Adrenal gland (tissue), 12 donors: ENCODE measurements around the gene SNRNP70. TPM values are rescaled to one million over a fixed set of nuclear protein-coding genes. Genes with fewer than 3 reads are reported as not detected.
A peak's percentile ranks its signal among the peaks of the same experiment; 100 is the strongest.

ENCODE experiments used
- DNase-seq, 7 donors: peaks; one replicate each; pipeline ENCODE4 v3.0.0-alpha.2; 2019 to 2020
- H3K27ac ChIP-seq, 5 donors: fragments of 200-600 bp; sonication (generic) in 4 of 5; 1 replicate in 3 of 5; 2 replicates in 2 of 5; pipeline versions ENCODE4 v1.5.1 to v1.8.0; 2016 to 2020; ENCODE audit warnings: mild to moderate bottlenecking in 1 of 5
- H3K27me3 ChIP-seq: fragments of 200-600 bp; 2 replicates; pipeline ENCODE4 v1.8.0; 2021
- H3K36me3 ChIP-seq, 2 donors: fragments of 200-600 bp; replicated peaks in 1 of 2; 1 replicate in 1 of 2; 2 replicates in 1 of 2; pipeline versions ENCODE4 v1.5.1 to v1.8.0; 2018 to 2022
- H3K4me1 ChIP-seq, 2 donors: fragments of 200-600 bp; replicated peaks in 1 of 2; 1 replicate in 1 of 2; 2 replicates in 1 of 2; pipeline versions ENCODE4 v1.5.1 to v1.8.0; 2018 to 2021
- H3K4me3 ChIP-seq, 4 donors: fragments of 200-600 bp; sonication (generic) in 3 of 4; one replicate each; pipeline ENCODE4 v1.5.1; 2016 to 2018
- H3K9me3 ChIP-seq, 3 donors: fragments of 200-600 bp; sonication (generic) in 1 of 3; replicated peaks in 1 of 3; 1 replicate in 2 of 3; 2 replicates in 1 of 3; pipeline versions ENCODE4 v1.5.1 to v1.8.0; 2016 to 2021
- POLR2A ChIP-seq, 2 donors: fragments of 450-650 bp; IDR thresholded peaks; one replicate each; pipeline ENCODE4 v1.6.1; 2017; ENCODE audit warnings: antibody characterized with exemption in 2 of 2, mild to moderate bottlenecking in 2 of 2, moderate library complexity in 1 of 2
- WGBS, 4 donors: extraction: QIAGEN DNeasy Blood & Tissue Kit in 2 of 4; methylation state at CpG; one replicate each; pipeline versions ENCODE4 v1.1.5 to v1.1.7; 2013 to 2017; 5-methylcytosine and 5-hydroxymethylcytosine counted together
- intact Hi-C, 2 donors: fragments of 100-400 bp; cut with DNase I; formaldehyde crosslinking; loops; one replicate each; pipeline versions ENCODE4 v1.14.1 to v1.15.0; 2022 to 2023
- polyA plus RNA-seq, 3 donors: library from polyadenylated mRNA; stranded (reverse); fragments of 200-250 nt in 2 of 3; fragments of 350-450 nt in 1 of 3; fragmentation: Illumina TruSeq in 1 of 3; extraction: RNeasy Lipid Tissue Mini Kit (QIAGEN cat#74804) in 1 of 3; gene quantifications; one replicate each; pipeline ENCODE4 v1.2.3, GENCODE V29; 2013 to 2014
- total RNA-seq, 9 donors: library from RNA; depleted of rRNA in 4 of 9; stranded (reverse); fragments of >200 nt in 4 of 9; fragments of 120-200 nt in 1 of 9; fragmentation: NEBNext Ultra II Directional in 1 of 9; extraction: Animal tissue kit (Norgen Biotek cat#: 25700) in 1 of 9; gene quantifications; one replicate each; pipeline versions ENCODE4 v1.1.0 to v1.2.4, GENCODE V29; 2013 to 2023
- TF ChIP-seq, protein P1 (sequence below), 6 experiments: fragments of 450-650 bp in 4 of 6; fragments of 200-600 bp in 2 of 6; sonication (generic) in 1 of 6; IDR thresholded peaks; 1 replicate in 5 of 6; 2 replicates in 1 of 6; pipeline versions ENCODE4 v1.5.1 to v1.8.0; 2016 to 2021; ENCODE audit warnings: antibody characterized with exemption in 6 of 6, mild to moderate bottlenecking in 2 of 6, moderate library complexity in 1 of 6
- donor health status: healthy with polysubstance abuse.
- donor health status: Bipolar disorder and iron deficiency.
- donor health status: DM: yes; HTN: yes; CAD: no.
- donor health status: DM: no; HTN: no; CAD: no.
- donor health status: DM: no; HTN: no; CAD: no.
- donor health status: DM: yes; HTN: yes; CAD: no.

SNRNP70 gene
- total and polyA plus RNA-seq, 12 donors = 109 to 1,255 (median 233) TPM

- peaks cover 0 to 5% of the 10 kb centered on the region in 2 donors for H3K4me1 ChIP-seq
- intact Hi-C loops = no loop called here
- no peak overlapping the region for H3K4me3 ChIP-seq
- no peaks in the 10 kb centered on the region for H3K27me3 ChIP-seq
- peak in 1 of 7 donors; percentile 33 for DNase-seq
- no peaks in the 10 kb centered on the region for H3K36me3 ChIP-seq
- 63 to 87% (median 80%) methylated on average over 4 of the region's 4 CpGs for WGBS, 4 donors
- no peak overlapping the region for H3K27ac ChIP-seq
- no peak for TF ChIP-seq POLR2A (IDR thresholded peaks at IDR 0.05)
- TF ChIP-seq, protein P1, sequence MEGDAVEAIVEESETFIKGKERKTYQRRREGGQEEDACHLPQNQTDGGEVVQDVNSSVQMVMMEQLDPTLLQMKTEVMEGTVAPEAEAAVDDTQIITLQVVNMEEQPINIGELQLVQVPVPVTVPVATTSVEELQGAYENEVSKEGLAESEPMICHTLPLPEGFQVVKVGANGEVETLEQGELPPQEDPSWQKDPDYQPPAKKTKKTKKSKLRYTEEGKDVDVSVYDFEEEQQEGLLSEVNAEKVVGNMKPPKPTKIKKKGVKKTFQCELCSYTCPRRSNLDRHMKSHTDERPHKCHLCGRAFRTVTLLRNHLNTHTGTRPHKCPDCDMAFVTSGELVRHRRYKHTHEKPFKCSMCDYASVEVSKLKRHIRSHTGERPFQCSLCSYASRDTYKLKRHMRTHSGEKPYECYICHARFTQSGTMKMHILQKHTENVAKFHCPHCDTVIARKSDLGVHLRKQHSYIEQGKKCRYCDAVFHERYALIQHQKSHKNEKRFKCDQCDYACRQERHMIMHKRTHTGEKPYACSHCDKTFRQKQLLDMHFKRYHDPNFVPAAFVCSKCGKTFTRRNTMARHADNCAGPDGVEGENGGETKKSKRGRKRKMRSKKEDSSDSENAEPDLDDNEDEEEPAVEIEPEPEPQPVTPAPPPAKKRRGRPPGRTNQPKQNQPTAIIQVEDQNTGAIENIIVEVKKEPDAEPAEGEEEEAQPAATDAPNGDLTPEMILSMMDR (IDR thresholded peaks at IDR 0.05) = no peak
- no peaks in the 10 kb centered on the region for H3K9me3 ChIP-seq
Measured at GRCh38 chr19:49080392-49080791, 4.9 kb upstream of the SNRNP70 start.

GRCh38 chr19:49081273-49081672 lies 4.0 kb upstream of the SNRNP70 start:
- whole genome bisulfite sequencing, 4 donors = 86 to 94% (median 89%) methylated on average over 1 of the region's 1 CpG
- Histone ChIP-seq H3K4me1 (peaks cover 4 to 9% of the 10 kb centered on the region in 2 donors), H3K4me3 (no peak overlapping the region), H3K27ac (no peak overlapping the region), H3K27me3 (no peaks in the 10 kb centered on the region), H3K9me3 (no peaks in the 10 kb centered on the region), H3K36me3 (no peaks in the 10 kb centered on the region)
- intact Hi-C loops = no loop called here
- TF ChIP-seq, protein P1 (IDR thresholded peaks at IDR 0.05) = no peak
- TF ChIP-seq POLR2A (IDR thresholded peaks at IDR 0.05) = no peak
- DNase-seq = no peak

DNA sequence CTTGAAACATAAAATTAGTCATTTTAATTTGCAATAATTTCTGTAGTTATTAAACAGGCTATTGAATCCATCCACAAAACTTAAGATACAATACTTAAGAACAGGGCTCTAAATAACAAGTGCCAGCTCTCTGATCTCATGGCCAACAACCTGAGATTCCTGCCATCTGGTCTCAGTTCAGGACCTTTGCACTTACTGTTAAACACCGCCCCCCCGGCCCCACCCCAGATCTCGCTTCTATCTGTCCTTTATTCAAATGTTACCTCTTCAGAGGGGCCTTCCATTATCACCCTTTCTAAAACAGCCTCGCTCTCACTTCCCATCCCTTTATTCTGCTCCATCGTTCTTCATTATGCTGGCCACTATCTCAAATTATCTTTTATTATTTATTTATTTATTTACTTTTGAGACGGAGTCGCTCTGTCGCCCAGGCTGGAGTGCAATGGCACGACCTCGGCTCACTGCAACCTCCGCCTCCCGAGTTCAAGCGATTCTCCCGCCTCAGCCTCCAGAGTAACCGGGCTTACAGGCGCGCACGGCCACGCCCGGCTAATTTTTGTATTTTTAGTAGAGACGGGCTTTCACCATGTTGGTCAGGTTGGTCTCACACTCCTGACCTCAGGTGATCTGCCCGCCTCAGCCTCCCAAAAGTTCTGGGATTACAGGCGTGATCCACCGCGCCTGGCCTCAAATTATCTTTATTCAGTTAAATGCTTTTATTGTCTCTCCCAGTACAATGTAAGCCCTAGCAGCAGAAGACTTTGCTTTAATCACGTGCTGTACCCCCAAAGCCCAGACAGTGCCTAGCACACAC lies 838 bp upstream of the SNRNP70 start:
- Histone ChIP-seq H3K9me3 (no peaks in the 10 kb centered on the region), H3K4me1 (peaks cover 10 to 32% of the 10 kb centered on the region in 2 donors), H3K36me3 (peaks cover 0 to 18% of the 10 kb centered on the region in 2 donors), H3K27ac (peak overlapping the region; percentile 43 to 91 (median 88)), H3K27me3 (no peaks in the 10 kb centered on the region), H3K4me3 (peak overlapping the region in 1 of 4 donors; percentile 68)
- TF ChIP-seq, protein P1 (IDR thresholded peaks at IDR 0.05) = no peak
- no peak for TF ChIP-seq POLR2A (IDR thresholded peaks at IDR 0.05)
- DNase-seq = no peak
- intact Hi-C loops = no loop called here
- 63 to 69% (median 67%) methylated on average over 25 to 26 of the region's 26 CpGs for WGBS, 4 donors

DNA sequence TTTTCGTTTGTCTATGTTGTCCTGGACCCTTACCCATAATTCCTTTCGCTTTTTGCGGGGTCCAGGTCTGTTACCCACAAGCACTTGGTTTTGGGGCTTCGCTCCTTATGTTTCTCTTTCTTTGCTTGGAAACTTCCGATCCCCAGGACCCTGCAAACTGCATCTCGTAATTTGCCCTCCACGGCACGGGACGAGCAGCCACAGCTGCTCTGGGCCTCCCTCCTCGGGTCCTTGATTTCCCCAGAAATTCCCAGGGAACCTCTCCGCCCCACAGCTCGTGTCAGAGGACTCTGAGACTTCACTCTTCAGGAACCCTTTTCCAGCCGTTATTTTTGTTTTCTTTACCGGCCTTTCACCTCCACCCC lies 599 bp downstream of the SNRNP70 start:
- WGBS, 4 donors = 0% methylated on average over 14 of the region's 14 CpGs
- peak overlapping the region; percentile 68 to 87 (median 79) for H3K4me3 ChIP-seq
- DNase-seq = no peak
- H3K9me3 ChIP-seq = no peaks in the 10 kb centered on the region
- H3K27me3 ChIP-seq = no peaks in the 10 kb centered on the region
- peaks cover 0 to 30% of the 10 kb centered on the region in 2 donors for H3K36me3 ChIP-seq
- peak overlapping the region in 4 of 5 donors; percentile 79 to 89 (median 85) for H3K27ac ChIP-seq
- H3K4me1 ChIP-seq = peaks cover 10 to 32% of the 10 kb centered on the region in 2 donors
- TF ChIP-seq, protein P1 (IDR thresholded peaks at IDR 0.05) = no peak
- no peak for TF ChIP-seq POLR2A (IDR thresholded peaks at IDR 0.05)
- intact Hi-C loops = no loop called here
